Small intestine (tissue), 7 donors: ENCODE measurements around the gene PRKAG2. TPM values are rescaled to one million over a fixed set of nuclear protein-coding genes. Genes with fewer than 3 reads are reported as not detected.
"Not testable (repeated sequence)": the region's sequence is repeated elsewhere in the genome, so short reads cannot be mapped to it uniquely, and the experiment has no call there.

ENCODE experiments used
- DNase-seq, 2 donors: peaks; one replicate each; pipeline versions ENCODE4 v3.0.0 to v3.0.0-alpha.2; 2013
- FAIRE-seq: peaks from 2 replicates; lab custom pipeline; 2012; peaks lifted over from hg19 to GRCh38; lab: Jason Lieb, UNC
- H3K27ac ChIP-seq, 3 donors: one replicate each; pipeline ENCODE4 v1.5.1; 2013; ENCODE audit warnings: low read length in 2 of 3, mild to moderate bottlenecking in 2 of 3, control low read depth in 1 of 3, inconsistent platforms in 1 of 3, low read depth in 1 of 3, moderate library complexity in 1 of 3
- H3K27me3 ChIP-seq, 3 donors: one replicate each; pipeline ENCODE4 v1.6.1; 2013; ENCODE audit warnings: low read length in 3 of 3, inconsistent platforms in 1 of 3; ENCODE audit not compliant: control insufficient read depth in 3 of 3, insufficient read depth in 3 of 3
- H3K36me3 ChIP-seq, 3 donors: one replicate each; pipeline ENCODE4 v1.6.1; 2013; ENCODE audit warnings: low read length in 3 of 3, inconsistent platforms in 1 of 3, low read depth in 1 of 3, mild to moderate bottlenecking in 1 of 3, moderate library complexity in 1 of 3; ENCODE audit not compliant: control insufficient read depth in 3 of 3, insufficient read depth in 2 of 3
- H3K4me1 ChIP-seq, 3 donors: one replicate each; pipeline ENCODE4 v1.6.1; 2013; ENCODE audit warnings: low read length in 2 of 3, inconsistent platforms in 1 of 3, low read depth in 1 of 3, mild to moderate bottlenecking in 1 of 3, moderate library complexity in 1 of 3; ENCODE audit not compliant: control insufficient read depth in 3 of 3, insufficient read depth in 2 of 3
- H3K4me3 ChIP-seq, 3 donors: one replicate each; pipeline ENCODE4 v1.5.1; 2013; ENCODE audit warnings: low read length in 3 of 3, control low read depth in 1 of 3, inconsistent platforms in 1 of 3, low read depth in 1 of 3, mild to moderate bottlenecking in 1 of 3, moderate library complexity in 1 of 3
- H3K9me3 ChIP-seq, 2 donors: one replicate each; pipeline ENCODE4 v1.6.1; 2013; ENCODE audit warnings: low read depth in 1 of 2, low read length in 1 of 2; ENCODE audit not compliant: control insufficient read depth in 2 of 2, insufficient read depth in 1 of 2
- WGBS, 3 donors: extraction: QIAGEN DNeasy Blood & Tissue Kit; methylation state at CpG; one replicate each; pipeline ENCODE4 v1.1.7; 2013; 5-methylcytosine and 5-hydroxymethylcytosine counted together
- polyA plus RNA-seq, 4 donors: library from polyadenylated mRNA; stranded (reverse) in 3 of 4; unstranded in 1 of 4; fragments of 200-250 nt in 3 of 4; fragments of 120-200 nt in 1 of 4; gene quantifications; one replicate each; pipeline versions ENCODE4 v1.2.1 to v1.2.3, GENCODE V29; 2013
- donor health status: healthy with polysubstance abuse.
- donor health status: control.
- donor health status: control.
- donor health status: Bipolar disorder and iron deficiency.
- donor health status: healthy.

Gene PRKAG2
- polyA plus RNA-seq, 4 donors: 26.3 to 57.9 (median 49.4) TPM

DNA sequence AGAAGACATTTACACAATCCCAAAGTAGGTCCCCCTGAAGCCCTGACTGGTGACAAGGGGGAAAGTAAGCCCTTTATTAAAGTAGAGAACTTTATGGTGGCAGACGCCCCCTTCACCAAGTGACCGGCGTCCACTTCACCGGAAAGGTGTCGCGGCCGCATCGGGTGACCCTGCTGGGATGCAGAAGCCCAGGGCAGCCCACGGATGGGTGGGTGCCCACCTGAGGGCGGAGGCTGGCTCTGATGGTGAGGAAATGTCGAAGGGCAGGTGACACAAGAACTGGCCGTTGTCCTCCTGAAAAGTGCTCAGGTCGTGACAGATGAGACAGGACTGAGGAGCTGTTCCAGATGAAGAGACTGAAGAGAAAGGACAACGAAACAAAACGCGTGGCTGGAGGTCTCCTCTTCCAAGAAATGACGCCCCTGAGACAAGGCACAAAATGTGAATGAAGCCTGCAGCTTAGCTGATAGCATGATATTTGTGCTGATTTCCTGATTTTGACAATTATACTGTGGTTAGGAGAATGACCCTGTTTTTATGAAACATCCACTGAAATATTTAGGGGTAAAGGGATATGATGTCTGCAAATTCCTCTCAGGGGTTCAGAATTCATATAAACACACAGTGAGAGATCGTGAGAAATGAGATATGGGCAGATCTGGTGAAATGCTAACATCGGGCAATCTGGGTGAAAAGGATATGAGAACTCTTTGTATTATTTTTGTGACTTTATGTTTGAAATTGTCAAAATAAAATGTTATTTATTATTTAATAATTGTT lies 123.9 kb downstream of the PRKAG2 start:
- Histone ChIP-seq H3K27ac (no peak overlapping the region), H3K36me3 (peaks cover 0 to 47% (median 0%) of the 10 kb centered on the region in 3 donors), H3K27me3 (no peaks in the 10 kb centered on the region), H3K4me3 (no peak overlapping the region), H3K9me3 (no peaks in the 10 kb centered on the region), H3K4me1 (peaks cover 0 to 10% (median 5%) of the 10 kb centered on the region in 3 donors)
- FAIRE-seq (no peak), DNase-seq (no peak)
- 93 to 95% (median 94%) methylated on average over 19 of the region's 19 CpGs for WGBS, 3 donors

DNA sequence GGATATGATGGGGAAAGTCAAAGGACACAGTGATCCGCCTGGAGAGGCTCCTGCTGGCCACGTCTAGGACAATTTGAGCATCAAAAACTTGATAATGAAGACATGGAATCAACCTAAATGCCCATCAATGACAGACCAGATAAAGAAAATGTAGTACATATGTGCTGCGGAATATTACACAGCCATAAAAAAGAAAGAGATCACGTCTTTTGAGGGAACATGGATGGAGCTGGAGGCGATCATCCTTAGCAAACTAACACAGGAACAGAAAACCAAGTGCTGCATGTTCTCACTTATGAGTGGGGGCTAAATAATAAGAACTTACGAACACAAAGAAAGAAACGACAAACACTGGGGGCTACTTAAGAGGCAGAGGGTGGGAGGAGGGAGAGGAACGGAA lies 124.9 kb downstream of the PRKAG2 start:
- peaks cover 0 to 40% (median 0%) of the 10 kb centered on the region in 3 donors for H3K36me3 ChIP-seq
- WGBS, 3 donors: 93 to 97% (median 95%) methylated on average over 8 of the region's 8 CpGs
- peaks cover 0 to 10% (median 5%) of the 10 kb centered on the region in 3 donors for H3K4me1 ChIP-seq
- H3K27me3 ChIP-seq: no peaks in the 10 kb centered on the region
- H3K9me3 ChIP-seq: no peaks in the 10 kb centered on the region
- FAIRE-seq (no peak), DNase-seq (no peak)
- H3K27ac ChIP-seq: no peak overlapping the region
- no peak overlapping the region for H3K4me3 ChIP-seq

DNA sequence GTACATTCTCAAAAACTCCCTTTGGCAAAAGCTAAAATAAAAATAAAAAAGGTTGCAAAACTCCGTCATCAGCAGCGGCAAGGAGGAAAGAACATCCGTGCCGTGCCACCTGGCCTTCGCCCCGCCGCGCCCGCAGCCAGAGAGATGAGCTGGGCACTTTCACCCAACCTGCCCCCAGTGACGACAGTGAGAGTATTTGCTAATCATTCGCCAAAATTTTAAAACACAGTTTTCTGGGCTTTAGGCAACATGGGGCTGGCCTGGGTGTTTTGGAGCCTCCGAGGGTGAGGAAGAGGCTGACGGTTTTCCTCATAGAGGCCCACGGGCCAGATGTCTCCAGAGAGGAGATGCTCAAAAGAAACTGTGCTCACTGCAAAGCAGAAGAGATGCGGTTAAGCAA lies 128.2 kb downstream of the PRKAG2 start:
- FAIRE-seq (no peak), DNase-seq (peak in 1 of 2 donors; percentile 79)
- peaks cover 0 to 5% of the 10 kb centered on the region in 2 donors for H3K9me3 ChIP-seq
- no peak overlapping the region for H3K4me3 ChIP-seq
- WGBS, 3 donors: 34 to 82% (median 48%) methylated on average over 15 of the region's 15 CpGs
- no peaks in the 10 kb centered on the region for H3K27me3 ChIP-seq
- peaks cover 0 to 26% (median 5%) of the 10 kb centered on the region in 3 donors for H3K4me1 ChIP-seq
- H3K36me3 ChIP-seq: peaks cover 0 to 34% (median 0%) of the 10 kb centered on the region in 3 donors
- peak overlapping the region in 1 of 3 donors; percentile 37 for H3K27ac ChIP-seq

DNA sequence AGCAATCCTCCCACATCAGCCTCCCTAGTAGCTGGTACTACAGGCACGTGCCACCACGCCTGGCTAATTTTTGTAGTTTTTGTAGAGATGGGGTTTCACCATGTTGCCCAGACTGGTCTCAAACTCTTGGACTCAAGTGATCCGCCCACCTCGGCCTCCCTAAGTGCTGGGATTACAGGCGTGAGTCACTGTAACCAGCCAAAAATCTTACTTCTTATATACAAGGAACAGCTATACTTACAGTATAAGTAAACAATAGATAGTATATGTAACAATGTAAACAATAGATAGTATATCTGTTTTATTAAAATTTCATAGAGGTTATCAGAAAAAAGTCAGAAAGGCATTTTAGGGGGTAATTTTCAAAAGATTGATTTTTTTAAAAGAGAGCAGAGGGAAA lies 128.9 kb downstream of the PRKAG2 start:
- not testable (repeated sequence) for FAIRE-seq, H3K4me3 ChIP-seq, DNase-seq, H3K9me3 ChIP-seq, H3K27me3 ChIP-seq, H3K27ac ChIP-seq
- Histone ChIP-seq H3K36me3 (peaks cover 0 to 34% (median 0%) of the 10 kb centered on the region in 3 donors), H3K4me1 (peaks cover 3 to 27% (median 7%) of the 10 kb centered on the region in 3 donors)
- WGBS, 3 donors: 80 to 88% (median 86%) methylated on average over 5 of the region's 5 CpGs

DNA sequence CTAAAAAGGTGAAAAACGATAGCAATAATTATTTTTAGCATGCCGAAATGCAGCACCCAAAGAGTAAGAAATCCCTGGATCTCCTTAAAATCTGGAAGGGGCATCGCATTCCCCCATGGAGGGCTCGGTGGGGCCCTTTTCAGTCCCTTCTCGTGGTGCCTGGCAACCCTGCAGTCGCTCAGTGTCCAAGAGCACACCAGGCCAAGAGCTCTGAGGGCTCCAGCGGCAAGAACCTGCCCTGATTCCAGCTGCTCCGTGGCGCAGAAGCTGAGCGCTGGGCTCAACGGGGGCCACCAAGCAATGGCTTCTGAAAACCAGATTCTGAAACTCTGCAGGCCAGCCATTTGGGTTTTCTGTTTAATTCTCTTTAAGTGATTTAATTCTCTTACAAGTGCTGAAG lies 131.2 kb downstream of the PRKAG2 start:
- Histone ChIP-seq H3K4me1 (peaks cover 3 to 27% (median 7%) of the 10 kb centered on the region in 3 donors), H3K4me3 (no peak overlapping the region), H3K27ac (peak overlapping the region; percentile 6 to 92 (median 83)), H3K9me3 (peaks cover 0 to 5% of the 10 kb centered on the region in 2 donors), H3K27me3 (no peaks in the 10 kb centered on the region), H3K36me3 (peaks cover 0 to 37% (median 0%) of the 10 kb centered on the region in 3 donors)
- WGBS, 3 donors: 69 to 91% (median 75%) methylated on average over 11 of the region's 11 CpGs
- DNase-seq: no peak
- FAIRE-seq: no peak

DNA sequence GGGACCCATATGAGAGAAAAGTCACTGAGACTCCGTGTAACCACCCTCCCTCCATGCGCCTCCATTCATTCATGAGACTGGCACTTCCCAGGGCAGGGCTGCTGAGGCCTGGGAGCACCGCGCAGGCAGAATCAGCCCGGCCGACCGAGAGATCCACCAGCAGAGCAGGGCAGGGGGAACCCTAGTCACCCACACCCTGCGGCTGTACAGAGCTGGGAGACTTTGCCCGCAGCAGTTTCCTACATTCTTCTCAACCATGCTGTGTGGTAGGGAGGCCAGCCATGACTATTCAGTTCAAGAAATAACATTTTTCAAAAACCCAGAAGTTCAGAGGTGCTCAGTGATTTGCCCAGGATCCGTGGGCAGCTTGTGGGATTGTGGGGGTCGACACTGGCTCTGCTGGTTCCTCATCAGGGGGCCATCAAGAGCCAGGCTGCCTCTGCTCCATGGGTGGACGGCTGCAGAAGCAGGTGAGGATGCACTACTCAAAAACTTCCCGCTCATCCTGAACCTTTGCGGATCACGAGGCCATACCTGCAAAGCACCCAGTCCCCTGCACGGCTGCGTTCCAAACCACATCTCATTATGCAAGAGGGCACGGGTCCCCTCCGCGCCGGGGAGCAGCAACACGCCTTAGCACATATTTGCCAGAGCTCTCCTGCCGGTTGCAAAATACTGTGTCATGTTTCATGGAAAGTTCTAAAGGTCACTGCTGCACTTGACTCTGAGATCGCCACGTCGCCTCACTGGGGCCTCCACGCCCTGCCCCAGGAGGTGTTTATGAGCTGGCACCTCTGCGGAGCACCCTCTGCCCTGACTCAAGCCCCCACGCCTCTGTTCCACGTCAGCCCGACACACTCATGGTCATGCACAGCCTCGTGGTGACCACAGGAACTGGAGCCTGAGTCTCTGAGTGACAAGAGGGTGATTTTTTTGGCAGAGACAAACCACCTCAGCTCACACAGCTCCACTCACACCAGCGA lies 132.0 kb downstream of the PRKAG2 start:
- no peak for FAIRE-seq
- H3K27me3 ChIP-seq: no peaks in the 10 kb centered on the region
- H3K4me1 ChIP-seq: peaks cover 3 to 27% (median 7%) of the 10 kb centered on the region in 3 donors
- DNase-seq: peak; percentile 97 to 99
- 26 to 61% (median 45%) methylated on average over 33 of the region's 33 CpGs for WGBS, 3 donors
- H3K9me3 ChIP-seq: peaks cover 0 to 5% of the 10 kb centered on the region in 2 donors
- peak overlapping the region; percentile 82 to 95 (median 92) for H3K27ac ChIP-seq
- H3K36me3 ChIP-seq: peaks cover 0 to 44% (median 0%) of the 10 kb centered on the region in 3 donors
- peak overlapping the region in 1 of 3 donors; percentile 14 for H3K4me3 ChIP-seq

DNA sequence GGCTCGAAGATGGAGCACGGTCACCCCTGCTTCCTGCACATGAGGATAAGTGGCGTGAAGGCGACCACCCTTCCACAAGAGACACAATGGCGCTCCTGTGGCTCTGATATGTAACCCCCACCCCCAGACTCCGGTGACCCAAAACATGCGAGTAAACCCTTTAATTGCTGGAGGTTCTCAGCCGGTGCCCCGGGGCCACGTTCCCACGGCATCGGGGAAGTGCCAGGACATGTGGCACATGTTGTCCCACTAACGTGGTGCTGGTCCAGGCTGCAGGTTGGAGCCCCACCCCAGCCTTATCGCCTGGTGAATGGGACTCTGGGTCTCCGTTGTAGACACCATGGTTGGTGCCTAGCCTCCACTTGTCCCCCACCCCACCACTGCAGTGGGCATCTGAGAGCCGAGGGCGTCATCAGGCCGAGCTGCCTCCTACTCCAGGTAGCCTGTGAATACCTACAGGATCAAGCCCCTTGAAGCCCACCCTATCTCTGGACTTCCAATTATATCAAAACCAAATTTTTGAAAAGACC lies 132.8 kb downstream of the PRKAG2 start:
- peaks cover 0 to 6% of the 10 kb centered on the region in 2 donors for H3K9me3 ChIP-seq
- DNase-seq: no peak
- H3K27ac ChIP-seq: peak overlapping the region; percentile 82 to 95 (median 88)
- peaks cover 0 to 50% (median 0%) of the 10 kb centered on the region in 3 donors for H3K36me3 ChIP-seq
- no peaks in the 10 kb centered on the region for H3K27me3 ChIP-seq
- WGBS, 3 donors: 86 to 90% (median 89%) methylated on average over 18 of the region's 18 CpGs
- FAIRE-seq: no peak
- no peak overlapping the region for H3K4me3 ChIP-seq
- peaks cover 3 to 27% (median 7%) of the 10 kb centered on the region in 3 donors for H3K4me1 ChIP-seq
